Smooth muscle cell (in vitro differentiated cells): ENCODE measurements around the gene OR5AS1. TPM values are rescaled to one million over a fixed set of nuclear protein-coding genes. Genes with fewer than 3 reads are reported as not detected.

ENCODE experiments used
- DNase-seq: peaks from one replicate; lab custom pipeline; 2025; ENCODE audit not compliant: unreplicated experiment; lab: John Stamatoyannopoulos, UW
- H2AFZ ChIP-seq: fragments of 200-600 bp; sonication (generic); 2 replicates; pipeline ENCODE4 v1.6.0; 2016; ENCODE audit warnings: antibody characterized with exemption, low read depth, mild to moderate bottlenecking
- H3F3A ChIP-seq: fragments of 200-600 bp; sonication (generic); 2 replicates; pipeline ENCODE4 v1.6.0; 2017; ENCODE audit warnings: antibody characterized with exemption, low read depth
- H3K27ac ChIP-seq: fragments of 200-600 bp; sonication (generic); 2 replicates; pipeline ENCODE4 v1.5.1; 2016; ENCODE audit warnings: low read depth, mild to moderate bottlenecking
- H3K27me3 ChIP-seq: fragments of 200-600 bp; sonication (generic); 2 replicates; pipeline ENCODE4 v1.6.1; 2016; ENCODE audit warnings: low read depth, mild to moderate bottlenecking
- H3K36me3 ChIP-seq: fragments of 200-600 bp; sonication (generic); 2 replicates; pipeline ENCODE4 v1.5.1; 2016; ENCODE audit warnings: low read depth
- H3K4me1 ChIP-seq: fragments of 200-600 bp; sonication (generic); 2 replicates; pipeline ENCODE4 v1.5.1; 2016; ENCODE audit warnings: low read depth
- H3K4me2 ChIP-seq: fragments of 200-600 bp; sonication (generic); 2 replicates; pipeline ENCODE4 v1.6.0; 2016; ENCODE audit warnings: mild to moderate bottlenecking
- H3K4me3 ChIP-seq: fragments of 200-600 bp; sonication (generic); 2 replicates; pipeline ENCODE4 v1.5.1; 2016; ENCODE audit warnings: mild to moderate bottlenecking
- H3K79me2 ChIP-seq: fragments of 200-600 bp; sonication (generic); 2 replicates; pipeline ENCODE4 v1.6.0; 2016; ENCODE audit warnings: low read depth, mild to moderate bottlenecking
- H3K9ac ChIP-seq: fragments of 200-600 bp; sonication (generic); 2 replicates; pipeline ENCODE4 v1.6.0; 2016; ENCODE audit warnings: low read depth
- H3K9me3 ChIP-seq: fragments of 200-600 bp; sonication (generic); replicated peaks from 2 replicates; pipeline ENCODE4 v1.5.1; 2016; ENCODE audit warnings: low read depth
- H4K20me1 ChIP-seq: fragments of 200-600 bp; sonication (generic); 2 replicates; pipeline ENCODE4 v1.6.0; 2016; ENCODE audit warnings: low read depth
- CTCF ChIP-seq: fragments of 200-600 bp; sonication (generic); IDR thresholded peaks from 2 replicates; pipeline ENCODE4 v1.5.1; 2017; ENCODE audit warnings: borderline replicate concordance, mild to moderate bottlenecking, antibody characterized with exemption; ENCODE audit not compliant: insufficient read depth, poor library complexity, severe bottlenecking
- WGBS: methylation state at CpG from one replicate; pipeline ENCODE4 v1.1.7; 2016; ENCODE audit warnings: low lambda C conversion rate; 5-methylcytosine and 5-hydroxymethylcytosine counted together
- polyA plus RNA-seq: library from polyadenylated mRNA; unstranded; fragments of >200 nt; fragmentation: Nextera tagmentation; extraction: Ambion mirVana; gene quantifications from 2 replicates; pipeline ENCODE4 v1.2.1, GENCODE V29; 2016
- total RNA-seq: library from RNA; depleted of rRNA; stranded (reverse); fragments of >200 nt; gene quantifications from 2 replicates; pipeline ENCODE4 v1.2.3, GENCODE V29; 2014

The OR5AS1 gene
- total RNA-seq (not detected in 2 replicates), polyA plus RNA-seq (not detected in 2 replicates)

GRCh38 chr11:56027354-56027753 lies at the start of gene OR5AS1:
TSS of gene OR5AS1 (plus strand) at chr11:56027654. CDS start at chr11:56030419, 2,765 bp downstream.
- H3K79me2 ChIP-seq = no peaks in the 10 kb centered on the region
- no peak within 1 kb of the TSS for H3K27ac ChIP-seq
- H3F3A ChIP-seq = no peaks in the 10 kb centered on the region
- no peaks in the 10 kb centered on the region for H3K27me3 ChIP-seq
- TF ChIP-seq CTCF = no peak
- no peaks in the 10 kb centered on the region for H3K9me3 ChIP-seq
- no peaks in the 10 kb centered on the region for H4K20me1 ChIP-seq
- H2AFZ ChIP-seq = no peak within 1 kb of the TSS
- H3K4me3 ChIP-seq = no peak within 1 kb of the TSS
- no peaks in the 10 kb centered on the region for H3K36me3 ChIP-seq
- no peak for DNase-seq
- H3K4me2 ChIP-seq = no peak within 1 kb of the TSS
- H3K9ac ChIP-seq = no peak within 1 kb of the TSS
- no peaks in the 10 kb centered on the region for H3K4me1 ChIP-seq

GRCh38 chr11:55994525-55994924 lies 32.9 kb upstream of the OR5AS1 start, which contains the start of gene OR5F1:
TSS of gene OR5F1 (minus strand) at chr11:55994625. CDS start at chr11:55994625, 0 bp downstream.
- Histone ChIP-seq H3K36me3 (no peaks in the 10 kb centered on the region), H2AFZ (no peak within 1 kb of the TSS), H3K4me2 (no peak within 1 kb of the TSS), H3K9me3 (no peaks in the 10 kb centered on the region), H3K4me3 (no peak within 1 kb of the TSS), H4K20me1 (no peaks in the 10 kb centered on the region), H3K4me1 (no peaks in the 10 kb centered on the region), H3K27ac (no peak within 1 kb of the TSS), H3K9ac (no peak within 1 kb of the TSS), H3F3A (no peaks in the 10 kb centered on the region), H3K27me3 (no peaks in the 10 kb centered on the region), H3K79me2 (no peaks in the 10 kb centered on the region)
- WGBS = 80% methylated on average over 2 of the region's 2 CpGs
- no peak for TF ChIP-seq CTCF
- DNase-seq = no peak

- no peak for TF ChIP-seq CTCF
- no peak for DNase-seq
- Histone ChIP-seq H3K79me2 (no peaks in the 10 kb centered on the region), H3K4me1 (no peaks in the 10 kb centered on the region), H3K27ac (no peak overlapping the region), H2AFZ (no peak overlapping the region), H3K9me3 (no peaks in the 10 kb centered on the region), H3K9ac (no peak overlapping the region), H3K4me3 (no peak overlapping the region), H3K27me3 (no peaks in the 10 kb centered on the region), H3F3A (no peaks in the 10 kb centered on the region), H4K20me1 (no peaks in the 10 kb centered on the region), H3K4me2 (no peak overlapping the region), H3K36me3 (no peaks in the 10 kb centered on the region)
Measured at GRCh38 chr11:56010716-56011115, 16.7 kb upstream of the OR5AS1 start.

GRCh38 chr11:56013805-56014204 lies 13.6 kb upstream of the OR5AS1 start:
- H3K79me2 ChIP-seq = no peaks in the 10 kb centered on the region
- H4K20me1 ChIP-seq = no peaks in the 10 kb centered on the region
- H3K4me3 ChIP-seq = no peak overlapping the region
- 70% methylated on average over 2 of the region's 2 CpGs for WGBS
- no peak overlapping the region for H2AFZ ChIP-seq
- no peak overlapping the region for H3K9ac ChIP-seq
- H3K4me2 ChIP-seq = no peak overlapping the region
- no peaks in the 10 kb centered on the region for H3F3A ChIP-seq
- no peak for TF ChIP-seq CTCF
- H3K9me3 ChIP-seq = no peaks in the 10 kb centered on the region
- no peaks in the 10 kb centered on the region for H3K27me3 ChIP-seq
- H3K36me3 ChIP-seq = no peaks in the 10 kb centered on the region
- H3K27ac ChIP-seq = no peak overlapping the region
- no peak for DNase-seq
- no peaks in the 10 kb centered on the region for H3K4me1 ChIP-seq
